Measurements from ENCODE around the gene SURF6.
A peak's percentile ranks its signal among the peaks of the same experiment; 100 is the strongest.
"Not testable (repeated sequence)": the region's sequence is repeated elsewhere in the genome, so short reads cannot be mapped to it uniquely, and the experiment has no call there.

Gene SURF6

DNA sequence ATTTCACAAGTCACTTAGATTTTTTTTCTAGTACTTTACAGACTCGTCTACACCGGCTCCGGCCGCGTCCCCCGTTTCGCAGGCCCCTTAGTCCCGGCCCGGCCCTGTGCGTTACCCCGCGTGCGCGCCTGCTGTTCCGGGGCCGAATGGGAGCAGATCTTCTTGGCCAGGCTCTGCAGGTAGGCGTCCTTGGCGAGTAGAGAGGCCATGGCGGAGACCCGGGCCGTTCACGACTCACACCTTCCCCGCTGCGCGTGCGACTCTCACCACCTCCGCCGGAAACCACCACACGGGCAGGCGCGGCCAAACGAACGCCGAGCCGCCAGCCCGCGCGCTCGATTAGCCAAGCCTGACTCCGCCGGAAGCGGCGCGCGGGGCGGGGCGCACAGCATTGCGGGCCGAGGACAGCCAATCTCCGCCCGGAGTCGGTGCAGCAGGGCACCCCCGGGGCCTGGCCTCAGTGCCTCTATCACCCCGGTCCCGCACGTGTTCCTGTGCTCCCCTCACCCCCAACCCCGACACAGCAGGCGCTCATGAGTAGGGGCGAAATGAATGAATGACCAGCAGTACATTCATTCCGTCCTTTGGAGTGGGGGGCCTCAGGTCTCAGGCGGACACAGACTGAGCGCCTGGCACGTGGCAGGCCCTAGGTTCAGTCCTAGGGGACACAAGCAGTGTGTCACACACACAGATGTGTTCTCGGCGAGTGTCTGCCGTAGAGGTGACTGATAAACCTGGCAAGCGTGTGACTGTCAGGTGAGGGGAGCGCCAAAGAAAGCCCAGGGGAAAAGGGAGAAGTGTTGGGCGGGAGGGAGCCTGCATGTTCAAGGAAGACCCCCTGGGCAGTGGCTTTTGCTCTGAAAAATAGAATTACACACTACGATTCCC lies at the start of gene SURF6:
Gene SURF6, minus strand, starts transcription at position 265 of the 888 bp plus-strand sequence. Its CDS starts 56 bp downstream, at position 209.
- DNase-seq (ENCODE audit: low read depth, low spot score): peak; percentile 95

- no peak for DNase-seq (ENCODE audit: low read depth, low spot score)
Observed at GRCh38 chr9:133385452-133385851, 49.5 kb upstream of the SURF6 start.

GRCh38 chr9:133384736-133385321 lies 48.8 kb upstream of the SURF6 start:
- no peak for DNase-seq (ENCODE audit: low read depth, low spot score)

GRCh38 chr9:133383438-133383837 lies 47.5 kb upstream of the SURF6 start:
- no peak for DNase-seq (ENCODE audit: low read depth, low spot score)

- no peak for DNase-seq (ENCODE audit: low read depth, low spot score)
Observed at GRCh38 chr9:133382507-133383141, 46.6 kb upstream of the SURF6 start.

- no peak for DNase-seq (ENCODE audit: low read depth, low spot score)
Observed at GRCh38 chr9:133380734-133381133, 44.7 kb upstream of the SURF6 start.

DNA sequence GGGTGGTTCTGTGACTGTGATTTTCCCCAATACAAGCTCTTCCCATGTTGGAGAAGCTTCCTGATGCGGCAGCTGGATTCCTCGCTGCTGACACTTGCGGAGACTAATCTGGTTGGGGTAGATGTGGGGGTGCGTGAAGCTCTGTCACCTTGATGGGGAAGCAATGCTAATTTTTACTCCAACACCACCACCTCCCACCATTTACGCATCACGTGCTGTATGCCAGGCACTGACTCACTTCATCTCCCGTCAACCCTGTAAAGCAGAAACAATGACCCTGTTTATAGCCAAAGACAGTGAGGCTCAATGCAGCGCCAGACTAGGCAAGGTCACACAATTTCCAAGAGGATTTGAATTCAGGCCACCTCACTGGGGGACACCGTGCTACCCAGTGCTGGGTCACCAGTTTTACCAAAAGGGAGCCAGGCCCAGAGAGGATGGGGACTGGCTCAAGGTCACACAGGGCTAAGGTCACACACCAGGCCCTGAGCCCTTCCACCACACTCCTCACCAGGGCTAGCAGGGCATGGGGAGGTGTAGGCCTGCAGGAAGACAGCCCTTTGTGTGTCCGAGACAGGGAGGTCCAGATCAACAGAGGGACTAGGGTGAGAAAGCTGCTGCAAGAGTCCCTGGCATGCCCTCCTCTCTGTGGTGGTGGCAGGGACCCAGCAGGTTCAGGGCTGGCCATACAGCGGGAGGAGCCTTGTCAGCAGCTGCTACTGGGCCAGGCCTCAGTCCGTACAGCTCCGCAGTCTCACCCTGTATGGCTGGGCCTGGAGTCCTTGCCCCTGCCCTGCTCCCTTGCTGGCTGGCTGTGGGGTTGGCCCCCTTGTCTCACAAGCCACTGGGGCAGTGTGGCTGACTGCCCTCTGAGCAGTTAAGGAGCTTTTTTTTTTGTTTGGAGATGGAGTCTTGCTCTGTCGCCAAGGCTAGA lies 43.4 kb upstream of the SURF6 start:
- no peak for DNase-seq (ENCODE audit: low read depth, low spot score)

DNA sequence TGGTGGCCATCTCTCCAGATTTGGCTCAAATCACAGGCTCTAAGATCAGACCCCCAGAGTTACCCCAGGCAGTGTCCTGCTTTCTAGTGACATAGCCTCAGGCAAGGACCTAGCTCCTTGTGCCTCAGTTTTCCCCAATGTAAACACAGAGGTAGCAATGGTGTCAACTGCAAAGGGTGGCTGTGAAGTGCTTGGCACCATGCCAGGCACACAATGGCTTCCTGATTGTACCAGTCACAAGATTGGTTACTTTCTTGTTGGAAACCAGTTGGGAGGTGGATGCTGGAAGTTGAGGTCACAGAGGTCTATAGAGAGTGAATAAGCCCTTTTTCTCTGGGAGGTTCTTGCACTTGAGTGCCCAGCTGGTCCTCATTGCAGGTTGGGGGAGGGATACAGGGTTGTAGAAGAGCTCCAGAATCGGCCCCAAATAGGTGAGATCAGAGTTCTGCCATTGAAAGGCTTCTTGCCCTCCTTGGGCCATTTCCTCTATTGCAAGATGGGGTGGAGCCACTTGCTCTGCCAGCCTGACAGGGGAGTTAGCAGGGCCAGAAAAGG lies 42.5 kb upstream of the SURF6 start:
- DNase-seq (ENCODE audit: low read depth, low spot score): no peak

DNA sequence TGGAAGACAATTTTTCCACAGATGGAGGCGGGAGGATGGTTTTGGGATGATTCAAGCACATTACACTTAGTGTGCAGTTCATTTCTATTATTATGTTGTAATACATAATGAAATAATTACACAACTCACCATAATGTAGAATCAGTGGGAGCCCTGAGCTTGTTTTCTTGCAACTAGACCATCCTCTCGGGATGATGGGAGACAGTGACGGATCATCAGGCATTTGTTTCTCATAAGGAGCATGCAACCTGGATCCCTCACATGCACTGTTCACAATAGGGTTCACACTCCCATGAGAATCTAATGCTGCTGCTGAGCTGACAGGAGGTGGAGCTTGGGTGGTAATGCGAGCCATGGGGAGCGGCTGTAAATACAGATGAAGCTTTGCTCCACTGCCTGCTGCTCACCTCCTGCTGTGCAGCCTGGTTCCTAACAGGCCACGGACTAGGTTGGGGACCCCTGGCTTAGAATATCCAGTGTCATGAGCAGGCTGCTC lies 41.8 kb upstream of the SURF6 start:
- DNase-seq (ENCODE audit: low read depth, low spot score): peak; percentile 18

DNA sequence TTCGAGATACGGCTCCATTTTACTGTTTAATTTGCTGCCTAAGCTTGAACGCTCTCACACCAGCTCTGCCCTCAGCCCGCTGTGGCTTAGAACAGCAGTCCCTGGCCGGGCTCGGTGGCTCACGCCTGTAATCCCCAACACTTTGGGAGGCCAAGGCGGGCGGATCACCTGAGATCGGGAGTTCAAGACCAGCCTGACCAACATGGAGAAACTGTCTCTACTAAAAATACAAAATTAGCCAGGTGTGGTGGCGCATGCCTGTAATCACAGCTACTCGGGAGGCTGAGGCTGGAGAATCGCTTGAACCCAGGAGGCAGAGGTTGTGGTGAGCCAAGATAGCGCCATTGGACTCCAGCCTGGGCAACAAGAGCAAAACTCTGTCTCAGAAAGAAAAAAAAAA lies 41.3 kb upstream of the SURF6 start:
- not testable (repeated sequence) for DNase-seq (ENCODE audit: low read depth, low spot score)

DNA sequence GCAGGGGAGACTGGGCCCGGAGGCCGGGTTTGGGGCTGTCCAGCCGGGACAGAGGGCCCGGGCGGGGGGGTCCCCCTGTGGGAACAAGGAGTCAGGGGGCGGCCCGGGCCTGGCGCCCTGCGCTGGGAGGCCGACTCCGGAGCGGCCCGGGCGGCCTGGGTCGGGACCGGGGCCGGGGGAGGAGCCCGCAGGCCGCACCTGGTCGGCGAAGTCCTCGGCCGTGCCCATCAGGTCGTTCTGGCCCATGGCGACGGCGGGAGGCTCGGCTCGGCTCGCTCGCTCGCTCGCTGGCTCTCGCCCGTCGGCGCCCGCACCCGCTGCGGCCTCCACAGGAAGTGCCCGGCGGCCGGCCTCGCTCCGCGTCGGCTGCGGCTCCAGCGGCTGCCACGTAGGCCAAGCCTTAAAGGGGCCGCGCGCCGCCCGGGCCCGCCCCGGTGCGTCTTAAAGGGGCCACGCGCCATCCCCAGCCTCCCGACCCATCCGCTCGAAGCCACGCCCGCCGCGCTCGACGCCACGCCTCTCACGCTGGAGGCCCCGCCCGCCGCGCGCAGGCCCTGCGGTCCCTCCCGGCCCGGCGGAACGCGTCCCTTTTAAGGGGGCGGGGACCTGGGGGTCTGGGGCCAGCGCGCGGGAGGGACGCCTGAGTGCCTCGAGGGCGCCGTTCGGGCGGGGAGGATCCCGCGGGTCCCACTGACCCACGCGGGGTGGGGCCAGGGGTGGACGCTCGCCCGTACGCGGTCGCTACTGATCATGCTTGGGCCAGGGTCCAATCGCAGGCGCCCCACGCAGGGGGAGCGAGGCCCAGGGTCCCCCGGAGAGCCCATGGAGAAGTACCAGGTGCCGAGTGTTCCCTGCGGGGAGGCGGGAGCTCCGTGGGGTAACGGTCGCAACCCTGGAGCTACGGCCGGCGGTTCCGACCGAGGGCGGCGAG lies 40.0 kb upstream of the SURF6 start, which contains the start of the genes STKLD1 and SURF4:
Gene STKLD1, plus strand, starts transcription at position 643 of the 931 bp plus-strand sequence. Its CDS starts 108 bp downstream, at position 751.
Gene SURF4, minus strand, starts transcription at position 337 of the 931 bp plus-strand sequence. Its CDS starts 91 bp downstream, at position 246.
- peak; percentile 98 for DNase-seq (ENCODE audit: low read depth, low spot score)

DNA sequence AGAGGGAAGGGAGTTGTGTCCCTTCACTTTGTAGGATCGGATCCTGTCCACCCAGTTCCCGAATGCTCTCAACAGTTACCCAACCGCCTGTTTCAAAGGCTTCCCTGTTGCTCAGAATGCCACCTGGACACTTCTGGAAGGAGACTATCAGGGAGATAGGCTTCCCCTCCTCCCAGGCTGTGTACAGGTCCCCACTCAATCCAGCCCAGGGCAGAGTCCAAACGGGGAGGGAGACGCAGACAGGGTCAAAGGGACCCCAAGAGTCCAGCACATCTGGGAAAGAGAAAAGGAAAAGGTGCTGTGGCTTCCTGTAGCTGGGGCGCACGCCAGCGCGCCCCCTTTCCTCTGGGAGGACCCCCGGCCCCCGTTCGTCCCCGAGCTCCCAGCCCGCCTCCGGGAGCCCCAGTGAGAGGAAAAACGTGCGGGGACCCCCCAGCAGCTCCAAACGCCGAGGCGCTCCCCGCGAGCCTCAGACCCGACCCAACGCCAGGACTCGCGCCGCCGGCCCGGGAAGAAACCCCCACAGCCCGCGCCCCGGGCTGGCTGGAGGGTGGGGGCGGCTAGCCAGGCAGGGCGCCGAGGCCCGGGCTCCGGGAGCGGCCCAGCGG lies 39.2 kb upstream of the SURF6 start:
- peak; percentile 49 for DNase-seq (ENCODE audit: low read depth, low spot score)

GRCh38 chr9:133374612-133375115 lies 38.7 kb upstream of the SURF6 start:
- DNase-seq (ENCODE audit: low read depth, low spot score): no peak

DNA sequence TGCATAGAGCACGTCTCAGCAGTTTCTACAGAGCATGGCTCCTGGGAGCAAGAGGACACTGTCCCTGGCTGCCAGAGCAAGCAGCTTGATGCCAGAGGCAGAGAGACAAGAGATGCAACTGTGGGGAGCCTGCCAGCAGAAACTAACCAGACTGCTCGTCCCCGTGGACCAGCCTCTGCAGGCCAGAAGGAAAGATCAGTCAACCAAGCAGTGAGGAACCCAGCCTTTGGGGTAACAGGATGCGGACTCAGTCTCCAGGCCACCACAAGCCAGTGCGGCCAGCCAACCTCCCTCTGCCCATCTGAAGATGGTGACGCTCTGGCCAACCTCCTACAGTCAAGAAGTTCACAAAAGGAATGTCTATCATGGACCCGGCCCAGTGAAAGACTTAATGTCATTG lies 36.2 kb upstream of the SURF6 start:
- no peak for DNase-seq (ENCODE audit: low read depth, low spot score)

- DNase-seq (ENCODE audit: low read depth, low spot score): no peak
Observed at GRCh38 chr9:133371261-133371711, 35.3 kb upstream of the SURF6 start.

DNA sequence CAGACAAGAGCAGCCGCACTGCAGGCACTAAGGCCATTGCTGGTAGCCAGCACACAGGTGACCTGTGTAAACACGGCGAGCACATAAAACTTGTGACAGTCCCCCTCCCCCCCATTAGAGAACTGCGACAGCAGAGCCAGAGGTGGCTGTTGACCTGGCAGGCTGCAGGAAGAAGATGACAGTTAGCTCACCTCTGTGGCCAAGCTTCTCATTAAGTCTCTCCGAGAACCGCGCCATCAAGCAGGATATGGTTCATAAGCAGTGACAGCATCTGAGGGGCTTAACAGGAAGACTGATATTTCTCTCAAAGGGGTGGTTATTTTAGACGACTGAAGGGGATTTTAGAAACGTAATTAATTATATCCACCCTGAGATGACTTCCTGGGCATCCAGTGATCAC lies 34.7 kb upstream of the SURF6 start:
- no peak for DNase-seq (ENCODE audit: low read depth, low spot score)

DNA sequence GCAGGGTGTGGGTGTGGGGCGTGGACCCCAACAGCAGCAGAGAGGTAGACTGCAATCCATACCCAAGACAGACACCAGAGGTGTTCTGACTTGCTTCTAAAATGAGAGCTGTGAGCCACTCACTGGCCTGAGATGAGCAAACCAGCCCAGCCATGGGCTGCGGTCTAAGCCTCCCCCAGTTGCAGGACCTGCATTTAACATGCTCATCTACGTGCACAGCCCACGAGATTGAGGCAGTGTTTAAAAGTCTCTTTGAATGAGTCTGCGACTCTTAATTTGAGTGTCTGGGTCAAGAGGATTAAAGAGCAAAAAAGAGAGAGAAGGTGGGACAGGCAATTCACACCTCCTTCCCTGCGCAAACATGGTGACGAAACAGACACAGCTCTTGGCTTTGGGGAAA lies 33.9 kb upstream of the SURF6 start:
- no peak for DNase-seq (ENCODE audit: low read depth, low spot score)

- no peak for DNase-seq (ENCODE audit: low read depth, low spot score)
Observed at GRCh38 chr9:133369422-133369821, 33.4 kb upstream of the SURF6 start.

Measured in ELF-1 (cell line).